ENCODE results near the gene DPYSL5.

DNA sequence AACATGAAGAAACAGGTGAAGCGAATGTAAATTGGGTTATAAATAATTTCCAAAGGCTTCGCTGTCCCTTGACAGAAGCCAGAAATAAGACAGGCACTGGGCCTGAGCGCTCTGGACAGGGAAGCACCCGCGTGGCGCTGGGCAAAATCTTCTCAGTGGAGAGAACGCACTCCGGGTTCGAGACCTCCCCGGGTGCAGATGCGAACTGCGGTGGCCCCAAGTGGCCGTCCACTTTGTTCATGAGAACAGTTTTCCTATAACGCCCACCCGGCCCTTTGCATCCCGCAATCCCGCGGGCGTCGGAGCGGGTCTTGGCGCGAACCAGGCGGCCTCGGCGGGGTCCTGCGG lies 651 bp upstream of the DPYSL5 start:
- TF ChIP-seq CTCF (conservative IDR thresholded peaks at IDR 0.05 in 1 of 2, IDR thresholded peaks at IDR 0.05 in 1 of 2; ENCODE audit: low read depth in 1 of 2, low read length in 2 of 2) (no peak), EZH2 (IDR thresholded peaks at IDR 0.05; ENCODE audit: low read length, missing control alignments) (peak; percentile 99)
